Fibroblast of lung (primary cell): ENCODE results near the gene TBC1D22A. TPM values are rescaled to one million over a fixed set of nuclear protein-coding genes. Genes with fewer than 3 reads are reported as not detected.

Source experiments
- DNase-seq, 2 donors: peaks; one replicate each; pipeline versions ENCODE4 v3.0.0 to v3.0.0-alpha.2; 2010; ENCODE audit warnings: low read depth in 2 of 2
- H2AFZ ChIP-seq: 2 replicates; pipeline ENCODE4 v1.5.1; 2012; ENCODE audit warnings: low read length, control low read depth, inconsistent platforms
- H3K27ac ChIP-seq: 2 replicates; pipeline ENCODE4 v1.5.1; 2011; ENCODE audit warnings: low read length, control low read depth; ENCODE audit not compliant: insufficient read depth
- H3K27me3 ChIP-seq: 2 replicates; pipeline ENCODE4 v1.5.1; 2011; ENCODE audit warnings: mild to moderate bottlenecking, low read length; ENCODE audit not compliant: control insufficient read depth, insufficient read depth
- H3K36me3 ChIP-seq: 2 replicates; pipeline ENCODE4 v1.5.1; 2011; ENCODE audit warnings: low read length; ENCODE audit not compliant: control insufficient read depth, insufficient read depth
- H3K4me1 ChIP-seq: 2 replicates; pipeline ENCODE4 v1.5.1; 2011; ENCODE audit warnings: low read length; ENCODE audit not compliant: control insufficient read depth, insufficient read depth; ENCODE audit errors: extremely low read depth
- H3K4me2 ChIP-seq: 2 replicates; pipeline ENCODE4 v1.5.1; 2011; ENCODE audit warnings: low read length, control low read depth; ENCODE audit not compliant: insufficient read depth; ENCODE audit errors: extremely low read depth
- H3K4me3 ChIP-seq, 4 experiments: fragments of 200-600 bp in 1 of 4; sonication (generic) in 1 of 4; replicated peaks in 1 of 4; 2 replicates each; pipeline ENCODE4 v1.5.1; 2011 to 2016; ENCODE audit warnings: low read length in 4 of 4, low read depth in 3 of 4, mild to moderate bottlenecking in 3 of 4, control low read depth in 2 of 4, inconsistent platforms in 1 of 4, mixed read lengths in 1 of 4; ENCODE audit not compliant: insufficient read depth in 1 of 4; ENCODE audit errors: control extremely low read depth in 1 of 4
- H3K79me2 ChIP-seq: 2 replicates; pipeline ENCODE4 v1.5.1; 2012; ENCODE audit warnings: mild to moderate bottlenecking, low read length, inconsistent platforms; ENCODE audit not compliant: control insufficient read depth, insufficient read depth
- H3K9ac ChIP-seq: 2 replicates; pipeline ENCODE4 v1.5.1; 2011; ENCODE audit warnings: mild to moderate bottlenecking, low read length, control low read depth; ENCODE audit not compliant: insufficient read depth
- H3K9me3 ChIP-seq: 2 replicates; pipeline ENCODE4 v1.5.1; 2012; ENCODE audit warnings: low read depth, low read length; ENCODE audit not compliant: control insufficient read depth, insufficient read depth
- H4K20me1 ChIP-seq: 2 replicates; pipeline ENCODE4 v1.5.1; 2011; ENCODE audit warnings: low read length; ENCODE audit not compliant: control insufficient read depth, insufficient read depth; ENCODE audit errors: extremely low read depth
- CTCF ChIP-seq, 2 donors: IDR thresholded peaks in 1 of 2; conservative IDR thresholded peaks in 1 of 2; 1 replicate in 1 of 2; 2 replicates in 1 of 2; pipeline ENCODE4 v1.5.1; 2011 to 2012; ENCODE audit warnings: low read length in 2 of 2, control low read depth in 1 of 2, inconsistent platforms in 1 of 2, low read depth in 1 of 2, mild to moderate bottlenecking in 1 of 2
- EZH2 ChIP-seq: IDR thresholded peaks from 2 replicates; pipeline ENCODE4 v1.5.1; 2012; ENCODE audit warnings: low read length, control low read depth, mild to moderate bottlenecking; ENCODE audit errors: missing control alignments
- polyA plus RNA-seq, 2 donors: library from polyadenylated mRNA; depleted of rRNA in 1 of 2; stranded (reverse) in 1 of 2; unstranded in 1 of 2; fragments of >200 nt; gene quantifications; 2 replicates each; pipeline ENCODE4 v1.2.1, GENCODE V29; 2011 to 2012; ENCODE audit warnings: missing spikeins in 1 of 2
- total RNA-seq: library from RNA; depleted of rRNA; stranded (reverse); fragments of >200 nt; gene quantifications from 2 replicates; pipeline ENCODE4 v1.2.1, GENCODE V29; 2014

The TBC1D22A gene
- total and polyA plus RNA-seq, 2 donors (not counting 1 experiment from before 2014, with no cell fraction given): 11.6 to 17.6 TPM

- DNase-seq: no peak
- Histone ChIP-seq H2AFZ (no peak overlapping the region), H3K36me3 (no peaks in the 10 kb centered on the region), H3K4me2 (no peak overlapping the region), H3K4me3 (no peak overlapping the region), H4K20me1 (no peaks in the 10 kb centered on the region), H3K4me1 (peaks cover 15% of the 10 kb centered on the region), H3K27me3 (no peaks in the 10 kb centered on the region), H3K79me2 (no peaks in the 10 kb centered on the region), H3K9ac (no peak overlapping the region), H3K27ac (no peak overlapping the region), H3K9me3 (no peaks in the 10 kb centered on the region)
- TF ChIP-seq CTCF (conservative IDR thresholded peaks at IDR 0.05 in 1 of 2, IDR thresholded peaks at IDR 0.05 in 1 of 2; ENCODE audit: low read depth in 1 of 2, low read length in 2 of 2): no peak
- TF ChIP-seq EZH2: no peak
Observed at GRCh38 chr22:46746620-46747019, 15.8 kb upstream of the TBC1D22A start.

GRCh38 chr22:46747646-46748045 is 14.8 kb upstream of the TBC1D22A start:
- no peaks in the 10 kb centered on the region for H3K9me3 ChIP-seq
- TF ChIP-seq CTCF (conservative IDR thresholded peaks at IDR 0.05 in 1 of 2, IDR thresholded peaks at IDR 0.05 in 1 of 2; ENCODE audit: low read depth in 1 of 2, low read length in 2 of 2) (no peak), EZH2 (no peak)
- H3K27me3 ChIP-seq: no peaks in the 10 kb centered on the region
- DNase-seq: no peak
- no peak overlapping the region for H3K4me2 ChIP-seq
- no peaks in the 10 kb centered on the region for H3K36me3 ChIP-seq
- H3K9ac ChIP-seq: no peak overlapping the region
- no peaks in the 10 kb centered on the region for H3K79me2 ChIP-seq
- peaks cover 15% of the 10 kb centered on the region for H3K4me1 ChIP-seq
- no peak overlapping the region for H3K4me3 ChIP-seq
- no peak overlapping the region for H3K27ac ChIP-seq
- H4K20me1 ChIP-seq: no peaks in the 10 kb centered on the region
- no peak overlapping the region for H2AFZ ChIP-seq

- Histone ChIP-seq H3K27me3 (no peaks in the 10 kb centered on the region), H4K20me1 (no peaks in the 10 kb centered on the region), H3K79me2 (no peaks in the 10 kb centered on the region), H3K4me3 (no peak overlapping the region), H3K27ac (no peak overlapping the region), H3K4me1 (peaks cover 19% of the 10 kb centered on the region), H3K9ac (no peak overlapping the region), H3K4me2 (no peak overlapping the region), H2AFZ (no peak overlapping the region), H3K36me3 (no peaks in the 10 kb centered on the region), H3K9me3 (no peaks in the 10 kb centered on the region)
- no peak for DNase-seq
- TF ChIP-seq EZH2: no peak
- TF ChIP-seq CTCF (conservative IDR thresholded peaks at IDR 0.05 in 1 of 2, IDR thresholded peaks at IDR 0.05 in 1 of 2; ENCODE audit: low read depth in 1 of 2, low read length in 2 of 2): no peak
Observed at GRCh38 chr22:46748206-46748907, 14.1 kb upstream of the TBC1D22A start.
